Ovary (tissue), 3 donors: ENCODE measurements around the gene STX2.

Experiments
- CTCF ChIP-seq, 3 donors: fragments of 450-650 bp in 2 of 3; fragments of 200-600 bp in 1 of 3; IDR thresholded peaks; one replicate each; pipeline versions ENCODE4 v1.5.1 to v1.8.0; 2016 to 2022; ENCODE audit warnings: antibody characterized with exemption in 3 of 3, mild to moderate bottlenecking in 1 of 3
- EP300 ChIP-seq: sonication (generic); formaldehyde crosslinking; IDR thresholded peaks from one replicate; pipeline ENCODE4 v1.6.1; 2017; ENCODE audit warnings: antibody characterized with exemption
- donor health status: DM: no; HTN: no; CAD: no.

GRCh38 chr12:130806574-130806973 is 32.5 kb downstream of the STX2 start:
- TF ChIP-seq CTCF (IDR thresholded peaks at IDR 0.05) (no peak), EP300 (no peak)
